Astrocyte (in vitro differentiated cells and primary cell): ENCODE data around the gene TOX3.

Experiments
- CTCF ChIP-seq: IDR thresholded peaks from 2 replicates; pipeline ENCODE4 v1.5.1; 2011; ENCODE audit warnings: low read depth, mild to moderate bottlenecking, inconsistent platforms, low read length, moderate library complexity; ENCODE audit not compliant: insufficient read depth
- EZH2 ChIP-seq: IDR thresholded peaks from 2 replicates; pipeline ENCODE4 v1.6.1; 2012; ENCODE audit warnings: mild to moderate bottlenecking, low read length, inconsistent platforms; ENCODE audit not compliant: insufficient read depth

GRCh38 chr16:52562770-52563169 lies 15.8 kb upstream of the TOX3 start:
- no peak for TF ChIP-seq CTCF
- TF ChIP-seq EZH2 = no peak
